Endometrium (tissue), 2 donors: ENCODE results near the gene CXXC1.
"Not testable (repeated sequence)": the region's sequence is repeated elsewhere in the genome, so short reads cannot be mapped to it uniquely, and the experiment has no call there.

Experiments
- FAIRE-seq: peaks from 2 replicates; lab custom pipeline; 2012; peaks lifted over from hg19 to GRCh38; lab: Jason Lieb, UNC
- donor health status: control.
- donor health status: control.

The CXXC1 gene

GRCh38 chr18:50287441-50288347 lies at the start of gene CXXC1:
CXXC1 (minus strand) TSS chr18:50287692; CDS start chr18:50287589, 103 bp downstream.
- FAIRE-seq = peak; percentile 99

- no peak for FAIRE-seq
These were observed 47.2 kb upstream of the CXXC1 start for GRCh38 chr18:50334546-50335152.

GRCh38 chr18:50331691-50332090 lies 44.2 kb upstream of the CXXC1 start:
- FAIRE-seq = no peak

GRCh38 chr18:50330176-50330575 lies 42.7 kb upstream of the CXXC1 start:
- FAIRE-seq = no peak

- no peak for FAIRE-seq
These were observed 40.5 kb upstream of the CXXC1 start for GRCh38 chr18:50327983-50328382.

GRCh38 chr18:50320719-50321118 lies 33.2 kb upstream of the CXXC1 start:
- FAIRE-seq = no peak

- FAIRE-seq = no peak
These were observed 27.8 kb upstream of the CXXC1 start for GRCh38 chr18:50315100-50315871.

GRCh38 chr18:50313873-50314460 lies 26.5 kb upstream of the CXXC1 start:
- FAIRE-seq = no peak

GRCh38 chr18:50313031-50313607 lies 25.6 kb upstream of the CXXC1 start:
- FAIRE-seq = no peak

GRCh38 chr18:50312296-50313030 lies 25.0 kb upstream of the CXXC1 start:
- no peak for FAIRE-seq

GRCh38 chr18:50311650-50312049 lies 24.2 kb upstream of the CXXC1 start:
- no peak for FAIRE-seq

GRCh38 chr18:50310080-50310479 lies 22.6 kb upstream of the CXXC1 start:
- FAIRE-seq = no peak

- not testable (repeated sequence) for FAIRE-seq
These were observed 21.4 kb upstream of the CXXC1 start for GRCh38 chr18:50308851-50309250.

- FAIRE-seq = peak; percentile 80
These were observed 20.4 kb upstream of the CXXC1 start for GRCh38 chr18:50307738-50308470.

GRCh38 chr18:50307400-50307737 lies 19.9 kb upstream of the CXXC1 start:
- no peak for FAIRE-seq

GRCh38 chr18:50306944-50307343 lies 19.5 kb upstream of the CXXC1 start:
- no peak for FAIRE-seq

- no peak for FAIRE-seq
These were observed 13.6 kb upstream of the CXXC1 start for GRCh38 chr18:50301074-50301473.

- FAIRE-seq = no peak
These were observed 12.3 kb upstream of the CXXC1 start for GRCh38 chr18:50299626-50300388.

GRCh38 chr18:50298443-50299284 lies 11.2 kb upstream of the CXXC1 start:
- FAIRE-seq = no peak
